ENCODE data around the gene VSTM4.

DNA sequence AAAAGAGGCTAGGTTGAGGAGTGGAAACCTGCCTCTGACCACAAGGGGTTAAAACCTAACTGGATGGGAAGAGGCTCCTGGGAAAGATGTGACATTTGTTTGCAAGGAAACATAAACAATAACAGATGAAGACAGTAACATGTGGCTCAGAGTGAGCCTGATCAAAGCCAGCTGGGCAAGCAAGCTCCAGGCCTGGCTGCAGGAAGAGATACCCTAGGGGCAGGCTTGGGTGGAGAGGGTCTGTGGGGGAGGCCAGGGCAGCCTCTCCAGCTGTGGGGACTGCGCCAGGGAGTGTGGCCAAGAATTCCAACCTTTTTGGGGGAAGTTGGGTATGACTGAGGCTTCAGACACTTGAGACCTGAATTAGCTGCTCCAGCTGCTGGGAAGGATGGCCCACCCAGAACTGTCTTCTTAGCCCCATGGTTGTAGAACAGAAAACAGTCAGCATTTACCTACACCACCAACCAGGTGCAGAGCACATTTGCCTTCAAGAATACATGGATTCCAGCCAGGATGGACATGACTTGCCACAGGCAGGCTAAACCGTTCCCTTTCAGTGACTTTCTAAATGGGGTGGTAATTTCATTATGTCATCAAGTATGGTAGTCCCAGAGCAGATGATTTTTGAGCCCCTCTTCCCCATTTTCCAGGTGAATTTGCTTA, 28.9 kb upstream of the VSTM4 start:
- TF ChIP-seq, protein P1, sequence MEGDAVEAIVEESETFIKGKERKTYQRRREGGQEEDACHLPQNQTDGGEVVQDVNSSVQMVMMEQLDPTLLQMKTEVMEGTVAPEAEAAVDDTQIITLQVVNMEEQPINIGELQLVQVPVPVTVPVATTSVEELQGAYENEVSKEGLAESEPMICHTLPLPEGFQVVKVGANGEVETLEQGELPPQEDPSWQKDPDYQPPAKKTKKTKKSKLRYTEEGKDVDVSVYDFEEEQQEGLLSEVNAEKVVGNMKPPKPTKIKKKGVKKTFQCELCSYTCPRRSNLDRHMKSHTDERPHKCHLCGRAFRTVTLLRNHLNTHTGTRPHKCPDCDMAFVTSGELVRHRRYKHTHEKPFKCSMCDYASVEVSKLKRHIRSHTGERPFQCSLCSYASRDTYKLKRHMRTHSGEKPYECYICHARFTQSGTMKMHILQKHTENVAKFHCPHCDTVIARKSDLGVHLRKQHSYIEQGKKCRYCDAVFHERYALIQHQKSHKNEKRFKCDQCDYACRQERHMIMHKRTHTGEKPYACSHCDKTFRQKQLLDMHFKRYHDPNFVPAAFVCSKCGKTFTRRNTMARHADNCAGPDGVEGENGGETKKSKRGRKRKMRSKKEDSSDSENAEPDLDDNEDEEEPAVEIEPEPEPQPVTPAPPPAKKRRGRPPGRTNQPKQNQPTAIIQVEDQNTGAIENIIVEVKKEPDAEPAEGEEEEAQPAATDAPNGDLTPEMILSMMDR (conservative IDR thresholded peaks at IDR 0.05), result no peak
- TF ChIP-seq EZH2 (IDR thresholded peaks at IDR 0.05; ENCODE audit: low read depth), result no peak

Measured in PC-9 (cell line).